Stimulated activated naive CD8-positive, alpha-beta T cell treated with anti-CD3 and anti-CD28 coated beads, Interleukin-15, Interleukin-2, amounts not matched to agents 100 U/mL and 50 U/mL, for 24 hours (primary cell): ENCODE results near the gene ARCN1.
"Not testable (repeated sequence)": the region's sequence is repeated elsewhere in the genome, so short reads cannot be mapped to it uniquely, and the experiment has no call there.

Experiments
- ATAC-seq: fragments of 150-1000 bp; cut with Tn5 transposase; one replicate; pipeline ENCODE4 v1.10.0; 2021
- DNase-seq: peaks from one replicate; pipeline ENCODE4 v3.0.0; 2021

Gene ARCN1

DNA sequence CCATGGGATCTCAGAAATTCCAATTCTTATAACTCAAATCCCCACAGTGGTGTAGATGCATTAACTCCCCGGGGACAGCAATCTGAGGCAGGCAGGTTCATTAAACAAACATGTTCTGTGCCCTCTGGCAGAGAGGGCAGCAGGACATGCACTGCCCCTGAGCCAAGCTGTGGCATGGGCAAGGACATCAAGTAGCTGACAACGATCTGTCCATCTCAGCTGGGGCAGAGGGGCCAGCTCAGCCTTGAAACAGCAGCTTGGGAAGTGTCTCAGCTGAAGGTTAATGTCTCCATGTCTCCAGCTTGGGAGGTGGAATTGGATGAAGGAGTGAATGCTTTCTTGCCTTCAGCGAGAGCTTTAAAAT is 27.6 kb upstream of the ARCN1 start:
- no peak for DNase-seq
- ATAC-seq, result no peak

DNA sequence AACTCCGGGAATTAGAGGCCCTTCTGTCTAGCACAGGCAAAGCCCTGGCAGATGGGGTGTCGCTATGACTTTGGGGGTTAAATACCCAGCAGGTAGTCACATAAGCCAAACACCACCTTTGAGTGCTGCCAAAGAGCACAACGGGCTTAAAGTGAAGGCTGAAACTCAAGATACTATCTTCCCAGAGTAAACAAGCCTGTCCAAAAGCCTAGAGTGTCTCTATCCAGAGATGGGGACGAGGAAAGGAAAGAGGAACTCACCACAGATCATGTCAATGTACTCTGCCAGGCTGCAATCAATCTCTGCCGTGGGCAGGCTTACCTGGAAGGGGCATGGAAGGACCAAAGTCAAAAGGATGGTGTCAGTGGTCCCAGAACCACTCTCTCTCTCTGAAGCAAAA is 26.7 kb upstream of the ARCN1 start:
- ATAC-seq, result no peak
- no peak for DNase-seq

DNA sequence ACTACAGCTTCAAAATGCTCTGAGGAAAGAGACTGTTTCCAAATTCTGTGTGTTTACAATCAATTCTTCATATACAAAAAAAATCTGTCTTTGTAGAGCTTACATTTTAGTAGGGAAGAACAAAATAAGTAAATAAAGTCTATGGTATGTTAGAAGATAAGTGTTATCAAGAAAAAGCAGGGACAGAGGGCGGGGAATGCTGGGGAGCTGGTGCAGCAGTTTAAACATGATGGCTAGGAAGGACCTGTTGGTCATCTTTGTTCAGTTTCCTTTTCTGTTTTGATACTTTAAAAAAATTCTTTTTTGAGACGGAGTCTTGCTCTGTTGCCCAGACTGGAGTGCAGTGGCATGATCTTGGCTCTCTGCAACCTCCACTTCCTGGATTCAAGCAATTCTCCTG is 25.1 kb upstream of the ARCN1 start:
- ATAC-seq, result no peak

DNA sequence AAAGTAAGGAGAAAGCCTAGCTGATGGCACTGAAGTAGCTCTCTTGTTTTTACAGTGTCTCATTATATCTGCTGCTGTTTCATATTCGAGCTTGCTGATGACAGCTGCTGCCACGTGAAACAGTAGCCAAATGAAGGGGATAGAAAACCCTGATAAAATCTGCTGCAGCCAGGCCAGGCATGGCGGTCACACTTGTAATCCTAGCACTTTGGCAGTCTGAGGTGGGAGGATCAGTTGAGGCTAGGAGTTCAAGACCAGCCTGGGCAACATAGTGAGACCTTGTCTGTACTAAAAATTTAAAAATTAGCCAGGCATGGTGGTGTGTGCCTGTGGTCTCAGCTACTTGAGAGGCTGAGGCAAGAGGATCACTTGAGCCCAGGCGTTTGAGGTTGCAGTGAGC is 19.9 kb upstream of the ARCN1 start:
- DNase-seq, result no peak
- ATAC-seq, result no peak

More for the DNA sequence above, 25.1 kb upstream of the ARCN1 start:
- no peak for DNase-seq

DNA sequence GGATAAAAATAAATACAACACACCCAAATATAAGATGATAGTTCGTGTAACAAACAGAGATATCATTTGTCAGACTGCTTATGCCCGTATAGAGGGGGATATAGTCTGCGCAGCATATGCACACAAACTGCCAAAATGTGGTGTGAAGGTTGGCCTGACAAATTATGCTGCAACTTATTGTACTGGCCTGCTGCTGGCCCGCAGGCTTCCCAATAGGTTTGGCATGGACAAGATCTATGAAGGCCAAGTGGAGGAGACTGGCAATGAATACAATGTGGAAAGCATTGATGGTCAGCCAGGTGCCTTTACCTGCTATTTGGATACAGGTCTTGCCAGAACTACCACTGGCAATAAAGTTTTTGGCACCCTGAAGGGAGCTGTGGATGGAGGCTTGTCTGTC is 11.4 kb upstream of the ARCN1 start:
- no peak for DNase-seq
- no peak for ATAC-seq

DNA sequence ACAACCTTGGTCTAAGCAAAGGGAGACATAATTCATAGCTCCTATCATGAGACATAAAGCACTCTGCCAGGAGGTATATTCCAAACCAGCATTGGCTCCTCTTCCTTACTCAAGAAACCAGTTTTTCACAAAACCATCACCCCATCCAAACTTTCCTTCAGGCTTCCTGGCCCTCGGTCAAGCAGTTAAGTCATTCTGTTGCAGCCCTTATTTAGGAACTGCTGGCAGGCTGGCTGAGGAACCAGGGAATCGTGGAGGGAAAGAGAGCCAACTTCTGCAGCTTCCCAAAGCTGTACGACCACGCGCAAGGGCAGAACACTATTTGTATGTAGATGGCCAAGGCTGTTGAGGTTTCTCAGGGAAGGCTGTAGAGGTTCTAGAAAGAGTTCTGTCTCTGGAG is 7.2 kb upstream of the ARCN1 start:
- no peak for ATAC-seq
- DNase-seq, result no peak

DNA sequence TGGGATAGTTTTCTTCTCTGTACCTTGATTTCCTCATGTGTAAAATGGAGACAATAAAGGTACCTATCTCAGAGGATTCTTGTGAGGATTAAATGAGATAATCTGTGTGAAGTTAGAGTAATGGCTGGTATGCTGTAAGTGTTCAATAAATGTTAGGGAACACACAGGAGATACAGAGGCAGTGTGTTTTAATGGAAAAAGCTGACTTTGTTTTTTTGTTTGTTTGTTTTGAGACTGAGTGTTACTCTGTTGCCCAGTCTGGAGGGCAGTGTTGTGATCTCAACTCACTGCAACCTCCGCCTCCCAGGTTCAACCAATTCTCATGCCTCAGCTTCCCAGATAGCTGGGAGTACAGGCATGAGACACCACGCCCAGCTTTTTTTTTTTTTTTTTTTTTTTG is 2.5 kb upstream of the ARCN1 start:
- no peak for DNase-seq

DNA sequence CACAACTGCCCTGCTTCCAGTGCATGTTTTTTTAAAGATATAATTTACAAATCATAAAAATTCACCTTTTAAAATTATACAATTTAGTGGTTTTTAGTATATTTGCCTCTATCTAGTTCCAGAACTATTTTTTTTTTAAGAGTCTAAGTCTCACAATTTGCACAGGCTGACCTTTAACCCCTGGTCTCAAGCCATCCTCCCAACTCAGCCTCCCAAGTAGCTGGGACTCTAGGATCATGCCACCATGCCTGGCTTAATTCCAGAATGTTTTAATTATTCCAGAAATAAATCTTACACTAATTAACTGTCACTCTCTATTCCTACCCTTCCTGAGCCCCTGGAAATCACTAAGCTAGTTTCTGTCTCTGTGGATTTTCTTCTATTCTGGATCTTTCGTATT is 1.4 kb upstream of the ARCN1 start:
- ATAC-seq, result no peak

More for the DNA sequence above, 2.5 kb upstream of the ARCN1 start:
- ATAC-seq, result no peak

DNA sequence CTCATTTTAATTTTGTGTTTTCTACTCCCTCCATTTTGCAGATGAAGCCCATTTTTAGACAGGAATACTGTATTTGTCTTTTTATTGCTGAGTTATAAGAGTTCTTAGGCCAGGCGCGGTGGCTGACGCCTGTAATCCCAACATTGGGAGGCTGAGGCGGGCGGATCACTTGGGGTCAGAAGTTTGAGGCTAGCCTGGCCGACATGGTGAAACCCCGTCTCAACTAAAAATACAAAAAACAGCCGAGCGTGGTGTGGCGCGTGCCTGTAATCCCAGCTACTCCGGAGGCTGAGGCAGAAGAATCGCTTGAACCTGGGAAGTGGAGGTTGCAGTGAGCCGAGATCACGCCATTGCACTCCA is 528 bp upstream of the ARCN1 start:
- ATAC-seq, result not testable (repeated sequence)
- DNase-seq, result peak; percentile 27

More for the DNA sequence above, 1.4 kb upstream of the ARCN1 start:
- DNase-seq, result no peak

DNA sequence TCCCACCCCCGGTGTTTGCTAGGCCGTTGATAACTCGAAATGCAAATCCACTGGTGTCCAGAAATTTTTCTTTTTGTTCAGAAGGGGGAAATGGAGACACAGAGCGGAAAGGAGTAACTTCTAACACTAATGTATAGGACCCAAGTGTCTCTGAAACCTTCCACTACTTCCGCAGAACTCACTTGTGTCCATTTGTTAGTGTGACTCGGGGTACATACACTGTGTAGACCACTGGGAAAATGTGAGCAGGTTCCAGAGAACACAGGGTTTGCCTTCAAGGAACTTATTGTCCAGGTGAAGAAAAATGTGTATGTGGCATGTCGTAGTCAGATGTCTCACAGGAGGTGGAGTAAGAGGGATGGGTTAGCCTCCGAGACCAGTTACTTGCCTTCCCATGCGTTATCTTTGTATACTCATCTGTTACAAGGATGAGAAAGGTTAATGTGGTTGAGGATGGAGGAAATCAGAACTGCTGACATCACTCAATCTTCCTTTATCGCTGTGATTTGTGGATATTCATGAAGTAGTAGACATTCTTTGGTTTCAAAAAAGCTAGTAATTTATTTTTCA is 857 bp downstream of the ARCN1 start:
- ATAC-seq, result peak; percentile 86
- DNase-seq, result no peak

DNA sequence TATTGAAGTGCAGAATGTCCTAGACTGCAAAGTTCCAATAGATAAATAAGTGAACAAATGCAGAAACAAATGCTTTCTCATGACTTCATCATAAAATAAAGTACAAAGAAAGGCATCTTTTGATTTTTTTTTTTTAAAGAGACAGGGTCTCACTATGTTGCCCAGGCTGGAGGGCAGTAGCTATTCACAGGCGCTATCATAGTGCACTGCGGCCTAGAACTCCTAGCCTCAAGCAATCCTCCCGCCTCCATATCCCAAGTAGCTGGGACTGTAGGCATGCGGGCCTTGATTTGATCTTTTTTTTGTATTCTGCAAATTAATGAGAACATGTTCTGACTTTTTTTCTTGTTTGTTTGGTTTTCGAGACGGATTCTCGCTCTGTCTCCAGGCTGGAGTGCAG is 2.4 kb downstream of the ARCN1 start:
- DNase-seq (no peak), ATAC-seq (no peak)

DNA sequence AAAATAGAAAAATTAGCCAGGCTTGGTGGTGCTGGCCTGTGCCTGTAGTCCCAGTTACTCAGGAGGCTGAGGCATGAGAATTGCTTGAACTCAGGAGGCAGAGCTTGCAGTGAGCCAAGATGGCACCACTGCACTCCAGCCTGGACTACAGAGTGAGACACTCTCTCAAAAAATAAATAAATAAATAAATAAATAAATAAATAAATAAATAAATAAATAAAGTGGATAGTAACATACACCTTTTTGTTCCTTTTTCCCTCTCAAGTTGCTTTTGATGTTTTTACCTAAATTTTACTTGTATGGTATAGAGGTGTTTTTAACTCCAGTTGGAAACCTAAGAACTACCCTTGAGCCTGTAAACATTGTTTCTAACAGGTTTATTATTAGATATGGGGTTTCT is 5.8 kb downstream of the ARCN1 start:
- not testable (repeated sequence) for DNase-seq, ATAC-seq

DNA sequence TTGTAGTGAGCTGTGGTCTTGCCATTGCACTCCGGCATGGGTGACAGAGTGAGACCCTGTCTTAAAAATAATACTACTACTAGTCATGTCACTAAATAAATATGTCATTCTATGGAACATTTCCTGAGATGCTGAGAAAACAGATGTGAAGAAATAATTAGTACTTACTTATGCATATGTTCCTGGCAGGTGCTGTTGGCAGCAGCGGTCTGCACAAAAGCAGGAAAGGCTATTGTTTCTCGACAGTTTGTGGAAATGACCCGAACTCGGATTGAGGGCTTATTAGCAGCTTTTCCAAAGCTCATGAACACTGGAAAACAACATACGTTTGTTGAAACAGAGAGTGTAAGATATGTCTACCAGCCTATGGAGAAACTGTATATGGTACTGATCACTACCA is 8.8 kb downstream of the ARCN1 start:
- ATAC-seq (no peak), DNase-seq (no peak)

DNA sequence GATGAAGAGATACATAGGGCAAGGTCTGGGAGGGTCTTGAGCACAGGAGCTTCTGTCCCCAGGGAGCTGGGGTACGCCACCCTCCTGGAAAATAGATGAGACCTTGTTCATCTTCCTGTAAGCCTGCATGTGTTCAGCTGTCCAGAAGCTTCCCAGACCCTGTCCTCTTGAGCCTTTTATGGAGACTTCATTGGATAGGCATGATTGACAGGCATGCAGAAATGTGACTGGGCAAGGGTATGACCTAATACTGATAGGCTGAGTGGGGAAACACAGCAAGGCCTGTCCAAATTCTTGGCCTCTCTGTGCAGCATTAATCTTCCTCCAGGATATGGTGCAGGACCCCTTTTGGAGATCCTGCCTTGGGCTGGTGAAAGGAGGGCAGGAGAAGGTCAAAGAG is 15.7 kb downstream of the ARCN1 start:
- no peak for ATAC-seq
- no peak for DNase-seq

DNA sequence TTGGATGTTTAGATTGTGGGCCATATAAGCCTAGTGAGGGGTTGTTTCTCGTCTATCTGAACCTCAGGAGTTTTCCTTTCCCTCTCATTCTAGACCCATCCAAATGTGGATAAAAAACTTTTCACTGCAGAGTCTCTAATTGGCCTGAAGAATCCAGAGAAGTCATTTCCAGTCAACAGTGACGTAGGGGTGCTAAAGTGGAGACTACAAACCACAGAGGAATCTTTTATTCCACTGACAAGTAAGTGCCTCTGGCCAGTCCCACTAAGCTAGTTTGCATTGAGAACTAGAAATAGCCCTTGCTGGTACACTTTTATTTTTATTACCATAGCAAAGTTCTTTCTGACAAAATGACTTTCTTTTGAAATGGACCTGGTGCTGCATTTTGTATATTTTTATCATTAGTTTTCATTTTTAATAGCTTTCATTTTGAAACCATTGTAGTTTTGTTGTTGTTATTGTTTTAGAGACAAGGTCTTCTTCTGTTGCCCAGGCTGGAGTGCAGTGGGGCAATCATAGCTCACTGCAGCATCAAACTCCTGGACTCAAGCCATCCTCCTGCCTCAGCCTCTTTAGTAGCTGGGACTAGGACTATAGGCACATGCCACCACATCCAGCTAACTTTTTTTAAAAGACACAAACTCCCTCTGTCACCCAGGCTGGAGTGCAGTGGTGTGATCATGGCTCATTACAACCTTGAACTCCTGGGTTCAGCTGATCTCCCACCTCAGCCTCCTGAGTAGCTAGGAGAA is 20.6 kb downstream of the ARCN1 start:
- DNase-seq, result no peak
- ATAC-seq, result no peak

DNA sequence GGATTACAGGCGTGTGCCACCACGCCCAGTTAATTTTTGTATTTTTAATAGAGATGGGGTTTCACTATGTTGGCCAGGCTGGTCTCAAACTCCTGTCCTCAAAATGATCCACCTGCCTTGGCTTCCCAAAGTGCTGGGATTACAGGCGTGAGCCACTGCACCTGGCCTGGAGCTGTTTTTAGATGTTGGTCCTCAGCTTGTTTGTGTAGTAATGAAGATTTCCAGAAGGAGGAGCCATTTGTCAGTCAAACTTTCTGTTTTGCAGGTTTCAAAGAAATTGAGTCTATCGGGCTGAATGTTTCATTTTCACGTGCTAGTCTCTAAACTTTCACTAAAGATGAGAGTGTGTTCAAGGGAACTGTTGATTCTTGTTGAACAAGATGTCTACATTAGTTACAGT is 22.8 kb downstream of the ARCN1 start:
- not testable (repeated sequence) for ATAC-seq, DNase-seq

DNA sequence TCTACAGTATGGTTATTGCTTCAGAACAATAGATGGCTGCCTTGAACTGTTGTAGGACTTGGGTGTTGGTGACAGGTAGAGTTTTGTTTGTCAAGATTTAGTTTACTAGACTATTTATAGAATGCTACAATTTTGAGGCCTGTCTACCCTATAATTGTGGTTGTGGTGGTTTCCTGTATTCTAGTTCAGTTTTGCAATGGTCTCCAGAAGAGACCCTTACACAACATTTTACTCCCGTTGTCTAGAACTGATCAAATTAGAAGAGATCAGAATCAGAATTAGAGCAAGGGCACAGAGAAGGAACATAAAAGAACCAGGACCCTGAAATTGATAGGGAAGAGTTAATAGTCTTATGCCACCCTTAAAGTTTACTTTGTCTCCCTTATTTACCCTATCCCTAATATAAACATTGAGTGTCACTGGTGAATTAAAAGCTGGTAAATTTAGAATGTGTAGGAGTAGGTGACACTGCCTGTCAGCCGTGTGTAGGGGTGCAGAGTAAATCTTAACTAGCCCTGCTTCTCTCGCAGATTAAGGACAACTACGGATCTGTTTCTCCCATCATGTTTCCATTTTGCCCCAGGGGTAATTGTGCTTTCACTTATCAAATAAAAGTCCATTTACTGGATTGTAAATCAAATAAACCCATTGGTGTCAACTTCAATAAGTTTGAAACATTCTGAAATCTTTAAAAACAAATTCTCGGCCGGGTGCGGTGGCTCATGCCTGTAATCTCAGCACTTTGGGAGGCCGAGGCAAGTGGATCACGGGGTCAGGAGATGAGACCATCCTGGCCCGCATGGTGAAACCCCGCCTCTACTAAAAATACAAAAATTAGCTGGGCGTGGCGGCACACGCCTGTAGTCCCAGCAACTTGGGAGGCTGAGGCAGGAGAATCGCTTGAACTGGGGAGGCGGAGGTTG is 24.3 kb downstream of the ARCN1 start:
- DNase-seq (no peak), ATAC-seq (no peak)

DNA sequence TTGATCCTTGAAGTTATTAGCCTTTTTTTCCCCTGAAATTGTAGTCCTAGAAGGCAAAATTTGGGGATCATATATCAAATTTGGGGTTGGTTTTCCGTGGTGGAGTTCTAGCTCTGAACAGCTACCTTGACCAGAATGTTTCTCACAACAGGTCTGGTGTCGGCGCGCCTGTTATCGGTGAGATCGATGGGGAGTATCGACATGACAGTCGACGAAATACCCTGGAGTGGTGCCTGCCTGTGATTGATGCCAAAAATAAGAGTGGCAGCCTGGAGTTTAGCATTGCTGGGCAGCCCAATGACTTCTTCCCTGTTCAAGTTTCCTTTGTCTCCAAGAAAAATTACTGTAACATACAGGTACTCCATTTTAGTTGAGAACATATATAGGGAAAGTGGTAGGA is 25.3 kb downstream of the ARCN1 start:
- DNase-seq, result no peak
- no peak for ATAC-seq

DNA sequence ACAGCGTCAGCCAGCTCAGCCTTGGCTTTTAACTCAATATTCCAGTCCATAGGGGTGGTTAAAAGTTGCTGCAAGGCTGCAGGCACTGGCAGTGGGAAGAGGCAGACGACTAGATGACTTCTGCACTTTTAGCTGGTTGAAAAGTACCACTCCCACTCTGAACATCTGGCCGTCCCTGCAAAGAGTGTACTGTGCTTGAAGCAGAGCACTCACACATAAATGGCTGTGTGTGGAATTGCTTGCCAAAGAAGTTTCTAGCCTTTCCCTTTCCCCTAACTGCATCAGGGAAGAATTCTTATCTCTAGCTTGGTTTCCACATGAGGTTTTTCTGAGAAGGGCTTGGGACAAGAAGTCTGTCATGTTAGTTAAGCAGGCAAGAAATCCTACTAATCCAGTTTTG is 30.1 kb downstream of the ARCN1 start:
- ATAC-seq, result no peak
- no peak for DNase-seq

DNA sequence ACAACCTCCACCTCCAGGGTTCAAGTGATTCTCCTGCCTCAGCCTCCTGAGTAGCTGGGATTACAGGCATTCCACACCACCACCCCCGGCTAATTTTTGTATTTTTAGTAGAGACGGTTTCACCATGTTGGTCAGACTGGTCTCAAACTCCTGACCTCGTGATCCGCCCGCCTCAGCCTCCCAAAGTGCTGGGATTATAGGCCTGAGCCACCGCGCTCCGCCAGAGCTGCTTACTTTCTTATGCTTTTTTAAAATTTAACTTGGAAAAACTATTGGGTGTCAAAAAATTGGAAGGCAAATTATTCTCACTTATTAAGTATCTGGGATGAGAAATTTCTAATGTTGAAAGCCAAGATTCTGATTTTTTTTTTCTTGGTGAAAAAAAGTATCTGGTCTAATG is 31.5 kb downstream of the ARCN1 start:
- ATAC-seq, DNase-seq: not testable (repeated sequence)

DNA sequence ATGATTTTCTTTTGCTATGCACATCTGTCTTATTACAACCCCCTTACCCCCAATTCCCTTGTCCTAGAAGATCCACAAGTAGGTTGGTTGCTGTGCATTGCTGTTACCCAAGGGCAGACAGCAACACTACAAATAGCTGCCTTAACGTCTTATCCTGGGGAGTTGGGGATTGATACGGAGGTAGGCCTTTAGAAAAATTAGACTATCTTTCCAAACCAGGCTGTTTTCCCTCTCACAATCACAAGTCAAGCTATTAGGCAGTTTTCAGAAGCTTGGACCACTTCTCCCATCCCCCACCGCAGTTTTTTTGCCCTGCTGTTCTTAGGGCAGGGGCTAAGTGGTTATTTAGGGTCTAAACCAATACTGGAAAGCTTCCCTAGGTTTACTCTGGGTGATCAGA is 32.4 kb downstream of the ARCN1 start:
- DNase-seq (no peak), ATAC-seq (no peak)

DNA sequence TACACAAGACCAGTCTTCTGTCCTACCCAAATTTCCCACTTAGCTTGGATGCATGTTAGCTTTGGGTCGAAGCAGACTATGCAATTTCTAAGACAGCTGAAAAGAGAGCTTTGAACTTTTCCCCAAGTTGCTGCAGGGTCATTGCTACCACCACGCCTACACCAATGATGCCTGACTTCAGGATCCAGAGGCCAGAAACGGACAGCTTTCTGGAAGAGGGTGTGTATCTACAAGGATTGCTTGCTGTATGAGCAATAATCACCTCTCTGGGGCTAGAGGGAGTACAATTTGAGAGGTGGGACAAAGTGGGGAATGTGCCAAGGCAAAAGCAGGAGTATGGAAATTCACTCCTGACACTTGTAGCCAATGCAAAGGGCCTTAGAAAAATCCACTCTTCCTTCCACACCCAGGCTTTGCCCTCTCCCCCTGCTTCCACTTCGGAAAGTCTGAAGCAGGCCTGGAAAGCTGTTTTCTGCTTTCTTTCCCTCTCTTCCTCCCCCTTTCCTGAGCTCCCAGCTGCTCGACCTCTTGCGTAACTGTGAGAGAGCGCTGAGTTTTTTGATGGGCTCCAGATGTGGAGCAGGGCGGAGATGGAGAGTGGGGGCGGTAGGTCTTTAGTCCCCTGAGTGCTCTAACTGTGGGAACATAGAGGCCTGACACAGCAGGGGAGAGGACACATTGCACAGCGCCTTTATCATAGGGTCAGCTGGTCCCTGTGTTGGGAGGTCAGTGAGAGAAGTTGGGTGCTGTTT is 33.1 kb downstream of the ARCN1 start:
- ATAC-seq (no peak), DNase-seq (no peak)
